Spleen (tissue), 7 donors: ENCODE results near the gene RPL32.

Source experiments
- CTCF ChIP-seq, 11 experiments: fragments of 200-600 bp in 7 of 11; fragments of 450-650 bp in 4 of 11; sonication (generic) in 4 of 11; IDR thresholded peaks in 8 of 11; conservative IDR thresholded peaks in 3 of 11; 1 replicate in 7 of 11; 2 replicates in 4 of 11; pipeline versions ENCODE4 v1.4.0 to v1.8.0; 2016 to 2021; ENCODE audit warnings: antibody characterized with exemption in 11 of 11, inconsistent platforms in 4 of 11, mild to moderate bottlenecking in 1 of 11
- POLR2A ChIP-seq, 3 donors: fragments of 450-650 bp; IDR thresholded peaks; one replicate each; pipeline ENCODE4 v1.5.1; 2017; ENCODE audit warnings: antibody characterized with exemption in 3 of 3, mild to moderate bottlenecking in 1 of 3
- POLR2AphosphoS5 ChIP-seq, 3 donors: sonication (generic); formaldehyde crosslinking; IDR thresholded peaks; one replicate each; pipeline ENCODE4 v1.5.1; 2017; ENCODE audit warnings: antibody characterized with exemption in 3 of 3
- donor health status: DM: no; HTN: no; CAD: no; lungs with moderate emphysema.
- donor health status: DM: no; HTN: no; CAD: no.
- donor health status: DM: no; HTN: no; CAD: no.

- TF ChIP-seq POLR2A (IDR thresholded peaks at IDR 0.05) (no peak), CTCF (IDR thresholded peaks at IDR 0.05 in 8 of 11, conservative IDR thresholded peaks at IDR 0.05 in 3 of 11) (no peak), POLR2AphosphoS5 (IDR thresholded peaks at IDR 0.05) (no peak)
These were observed 21.0 kb upstream of the RPL32 start for GRCh38 chr3:12862387-12862786.
